Activated CD4-positive, alpha-beta T cell treated with anti-CD3 and anti-CD28 coated beads, Interleukin-2, amount 10 ng/mL, durations not matched to agents 24 days and 14 days (primary cell): ENCODE data around the gene HMGB3. TPM values are rescaled to one million over a fixed set of nuclear protein-coding genes. Genes with fewer than 3 reads are reported as not detected.

Experiments used
- total RNA-seq: library from RNA; stranded (reverse); gene quantifications from 2 replicates; pipeline ENCODE4 v1.2.3, GENCODE V29; 2022

The HMGB3 gene
- total RNA-seq, 1 donor from 2014 or later, result 32.6 TPM

Other genes starting within 250 kb of the HMGB3 start
- 8.1 and 10.9 TPM in 2 replicates for gene CD99L2, start 84.7 kb upstream of the HMGB3 start, total RNA-seq
- not detected in 2 replicates for gene GPR50, start 193.2 kb downstream of the HMGB3 start, total RNA-seq